Breast epithelium (tissue), 3 donors: Measurements from ENCODE around the gene DLX6.

Experiments used
- CTCF ChIP-seq, 3 donors: fragments of 450-650 bp; IDR thresholded peaks; one replicate each; pipeline ENCODE4 v1.5.1; 2016 to 2017; ENCODE audit warnings: antibody characterized with exemption in 3 of 3, mild to moderate bottlenecking in 3 of 3, moderate library complexity in 3 of 3
- POLR2A ChIP-seq: fragments of 450-650 bp; IDR thresholded peaks from one replicate; pipeline ENCODE4 v1.6.1; 2016; ENCODE audit warnings: antibody characterized with exemption, mild to moderate bottlenecking, moderate library complexity
- POLR2AphosphoS5 ChIP-seq, 3 donors: sonication (generic); formaldehyde crosslinking; IDR thresholded peaks; one replicate each; pipeline ENCODE4 v1.6.1; 2017; ENCODE audit warnings: antibody characterized with exemption in 3 of 3

GRCh38 chr7:97003262-97004246 lies 1.8 kb upstream of the DLX6 start:
- no peak for TF ChIP-seq CTCF (IDR thresholded peaks at IDR 0.05)
- TF ChIP-seq POLR2A, result no peak
- no peak for TF ChIP-seq POLR2AphosphoS5 (IDR thresholded peaks at IDR 0.05)
